Measurements from ENCODE around the gene ZDHHC11B.
"Not testable (repeated sequence)": the region's sequence is repeated elsewhere in the genome, so short reads cannot be mapped to it uniquely, and the experiment has no call there.

Gene ZDHHC11B

DNA sequence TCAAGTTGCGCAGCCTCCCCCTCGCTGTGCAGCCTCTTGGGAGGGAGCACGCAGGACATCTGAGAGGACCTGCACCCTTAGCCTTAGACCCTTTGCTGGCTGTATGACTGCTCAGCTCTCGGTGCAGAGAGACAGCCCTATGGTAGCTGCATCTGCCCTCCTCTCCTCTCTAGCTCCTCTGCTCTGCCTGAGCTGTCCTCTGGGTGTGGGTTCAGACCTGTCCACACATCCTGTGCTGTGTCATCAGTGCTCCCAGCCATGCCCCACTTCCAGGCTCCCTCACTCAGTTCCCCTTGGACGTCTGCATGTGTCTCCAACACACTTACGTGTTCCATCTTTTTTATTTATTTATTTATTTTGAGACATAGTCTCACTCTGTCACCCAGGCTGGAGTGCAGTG, 60.7 kb downstream of the ZDHHC11B start:
- not testable (repeated sequence) for H3K27me3 ChIP-seq (ENCODE audit: low read depth, low read length); H3K4me1 ChIP-seq (ENCODE audit: low read length); H3K36me3 ChIP-seq (replicated peaks; ENCODE audit: low read depth, low read length); H3K9me3 ChIP-seq (ENCODE audit: insufficient read depth, low read length); H4K20me1 ChIP-seq (ENCODE audit: insufficient read depth, low read length); H3K4me2 ChIP-seq (ENCODE audit: low read length); H3K79me2 ChIP-seq (ENCODE audit: low read length); H3K9ac ChIP-seq (ENCODE audit: low read length); H2AFZ ChIP-seq (ENCODE audit: low read depth, low read length); H3K27ac ChIP-seq (ENCODE audit: low read length); H3K4me3 ChIP-seq (ENCODE audit: low read length)

DNA sequence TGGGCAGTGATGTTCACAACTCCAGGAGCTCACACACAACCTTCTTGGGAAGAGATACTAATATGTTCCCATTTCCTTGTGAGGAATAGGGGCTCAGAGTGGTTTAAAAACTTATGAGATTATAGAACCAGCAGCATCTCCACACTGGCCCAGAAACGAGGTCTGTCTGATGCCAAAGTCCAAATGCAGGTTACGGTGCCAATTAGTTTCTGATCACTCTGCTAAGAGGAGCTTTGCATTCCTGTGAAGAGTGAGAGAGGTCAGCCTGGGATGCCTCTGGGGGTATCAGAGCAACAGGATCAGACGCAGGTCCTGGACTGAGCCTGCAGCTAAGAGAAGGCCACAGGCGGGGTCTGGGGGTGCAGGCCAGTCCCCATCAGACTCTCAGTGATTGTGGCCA, 61.2 kb downstream of the ZDHHC11B start:
- H2AFZ ChIP-seq (ENCODE audit: low read depth, low read length); H3K27ac ChIP-seq (ENCODE audit: low read length); H3K36me3 ChIP-seq (replicated peaks; ENCODE audit: low read depth, low read length); H3K27me3 ChIP-seq (ENCODE audit: low read depth, low read length); H3K4me2 ChIP-seq (ENCODE audit: low read length); H3K9ac ChIP-seq (ENCODE audit: low read length); H3K4me3 ChIP-seq (ENCODE audit: low read length); H3K9me3 ChIP-seq (ENCODE audit: insufficient read depth, low read length); H3K79me2 ChIP-seq (ENCODE audit: low read length); H4K20me1 ChIP-seq (ENCODE audit: insufficient read depth, low read length); H3K4me1 ChIP-seq (ENCODE audit: low read length): not testable (repeated sequence)

DNA sequence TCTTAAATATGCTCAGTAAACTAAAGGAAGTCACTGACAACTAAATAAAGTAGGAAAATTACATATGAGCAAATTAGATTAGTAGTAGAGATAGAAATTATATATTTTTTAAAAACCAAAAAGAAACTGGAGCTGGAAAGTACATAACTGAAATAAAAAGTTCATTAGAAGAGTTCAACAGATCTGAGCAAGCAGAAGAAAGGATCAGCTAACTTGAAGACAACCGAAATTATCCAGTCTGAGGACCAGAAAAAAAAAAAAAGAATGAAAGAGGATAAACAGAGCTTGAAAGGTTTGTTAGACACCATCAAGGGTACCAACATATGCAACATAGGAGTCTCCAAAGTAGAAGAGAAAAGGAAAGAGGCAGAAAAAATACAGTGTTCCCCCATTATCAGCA, 65.2 kb downstream of the ZDHHC11B start:
- not testable (repeated sequence) for H4K20me1 ChIP-seq (ENCODE audit: insufficient read depth, low read length); H3K79me2 ChIP-seq (ENCODE audit: low read length); H2AFZ ChIP-seq (ENCODE audit: low read depth, low read length); H3K36me3 ChIP-seq (replicated peaks; ENCODE audit: low read depth, low read length); H3K4me2 ChIP-seq (ENCODE audit: low read length); H3K4me1 ChIP-seq (ENCODE audit: low read length); H3K9me3 ChIP-seq (ENCODE audit: insufficient read depth, low read length); H3K9ac ChIP-seq (ENCODE audit: low read length); H3K4me3 ChIP-seq (ENCODE audit: low read length); H3K27me3 ChIP-seq (ENCODE audit: low read depth, low read length); H3K27ac ChIP-seq (ENCODE audit: low read length)

DNA sequence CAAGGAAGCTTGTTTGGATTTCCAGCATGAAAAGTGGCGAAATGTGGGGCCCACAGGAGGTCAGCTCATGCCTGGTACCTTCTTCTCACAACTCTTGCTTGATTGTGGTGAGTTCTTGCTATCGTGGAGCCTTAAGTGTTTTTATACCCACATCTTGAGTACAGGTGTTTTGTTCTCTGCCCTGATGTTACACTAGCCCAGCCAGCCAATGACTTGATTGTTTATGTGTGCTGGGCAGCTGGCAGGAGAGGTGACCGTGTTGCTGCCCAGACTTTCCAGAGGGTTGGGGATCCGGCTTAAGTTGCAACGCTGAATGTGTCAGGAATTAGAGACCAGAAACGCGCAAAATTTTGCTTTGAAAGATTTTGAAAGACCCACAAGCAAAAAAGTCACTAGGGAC, 67.4 kb downstream of the ZDHHC11B start:
- Histone ChIP-seq H2AFZ (ENCODE audit: low read depth, low read length) (no peak overlapping the region), H3K79me2 (ENCODE audit: low read length) (no peaks in the 10 kb centered on the region), H3K27me3 (ENCODE audit: low read depth, low read length) (no peaks in the 10 kb centered on the region), H3K4me2 (ENCODE audit: low read length) (no peak overlapping the region), H3K4me1 (ENCODE audit: low read length) (no peaks in the 10 kb centered on the region), H3K27ac (ENCODE audit: low read length) (no peak overlapping the region), H4K20me1 (ENCODE audit: insufficient read depth, low read length) (no peaks in the 10 kb centered on the region), H3K9ac (ENCODE audit: low read length) (no peak overlapping the region), H3K9me3 (ENCODE audit: insufficient read depth, low read length) (no peaks in the 10 kb centered on the region), H3K36me3 (replicated peaks; ENCODE audit: low read depth, low read length) (no peaks in the 10 kb centered on the region), H3K4me3 (ENCODE audit: low read length) (no peak overlapping the region)
- no peak for TF ChIP-seq EZH2phosphoT487 (IDR thresholded peaks at IDR 0.05; ENCODE audit: low read depth)
- TF ChIP-seq, protein P1, sequence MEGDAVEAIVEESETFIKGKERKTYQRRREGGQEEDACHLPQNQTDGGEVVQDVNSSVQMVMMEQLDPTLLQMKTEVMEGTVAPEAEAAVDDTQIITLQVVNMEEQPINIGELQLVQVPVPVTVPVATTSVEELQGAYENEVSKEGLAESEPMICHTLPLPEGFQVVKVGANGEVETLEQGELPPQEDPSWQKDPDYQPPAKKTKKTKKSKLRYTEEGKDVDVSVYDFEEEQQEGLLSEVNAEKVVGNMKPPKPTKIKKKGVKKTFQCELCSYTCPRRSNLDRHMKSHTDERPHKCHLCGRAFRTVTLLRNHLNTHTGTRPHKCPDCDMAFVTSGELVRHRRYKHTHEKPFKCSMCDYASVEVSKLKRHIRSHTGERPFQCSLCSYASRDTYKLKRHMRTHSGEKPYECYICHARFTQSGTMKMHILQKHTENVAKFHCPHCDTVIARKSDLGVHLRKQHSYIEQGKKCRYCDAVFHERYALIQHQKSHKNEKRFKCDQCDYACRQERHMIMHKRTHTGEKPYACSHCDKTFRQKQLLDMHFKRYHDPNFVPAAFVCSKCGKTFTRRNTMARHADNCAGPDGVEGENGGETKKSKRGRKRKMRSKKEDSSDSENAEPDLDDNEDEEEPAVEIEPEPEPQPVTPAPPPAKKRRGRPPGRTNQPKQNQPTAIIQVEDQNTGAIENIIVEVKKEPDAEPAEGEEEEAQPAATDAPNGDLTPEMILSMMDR (IDR thresholded peaks at IDR 0.05; ENCODE audit: low read depth, low read length) = no peak

DNA sequence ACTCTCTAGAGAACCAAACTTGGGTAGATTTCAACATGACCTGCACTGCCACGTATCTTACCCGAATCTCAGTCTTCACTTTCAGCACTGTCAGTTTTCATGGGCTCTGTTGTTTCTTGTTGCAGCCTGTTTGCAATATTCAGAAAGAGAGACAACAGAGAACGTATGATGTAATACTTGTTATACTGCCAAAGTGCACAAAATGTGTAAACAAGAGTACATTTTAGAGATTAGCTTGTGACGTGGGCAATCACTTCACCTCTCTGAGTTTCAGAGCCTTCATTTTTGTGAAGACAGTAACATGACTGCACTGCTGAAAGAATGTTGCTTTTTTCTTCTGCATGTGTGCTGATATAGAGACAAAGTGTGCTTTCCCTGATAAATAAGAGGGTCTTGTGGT, 67.8 kb downstream of the ZDHHC11B start:
- H3K9me3 ChIP-seq (ENCODE audit: insufficient read depth, low read length); H3K27me3 ChIP-seq (ENCODE audit: low read depth, low read length): not testable (repeated sequence)

DNA sequence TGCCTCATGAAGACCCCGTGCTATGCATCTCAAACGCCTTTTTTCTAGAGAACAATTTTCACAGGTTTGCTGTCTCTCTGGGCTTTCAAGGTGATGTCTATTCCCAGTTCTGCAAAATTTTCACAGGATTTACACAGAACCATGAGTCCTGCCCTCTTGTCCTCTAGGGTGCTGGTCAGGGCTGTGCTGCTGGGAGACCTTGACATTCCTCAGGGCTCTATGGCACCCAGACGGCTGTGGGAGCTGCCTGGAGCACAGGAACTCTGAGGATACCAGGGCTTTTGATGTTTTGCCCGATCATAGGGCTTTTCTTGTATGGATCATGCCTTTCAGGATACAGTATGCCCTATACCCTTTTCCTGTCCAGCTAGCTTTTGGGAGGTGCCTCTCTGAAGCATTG, 68.9 kb downstream of the ZDHHC11B start:
- H4K20me1 ChIP-seq (ENCODE audit: insufficient read depth, low read length); H3K27me3 ChIP-seq (ENCODE audit: low read depth, low read length); H3K36me3 ChIP-seq (replicated peaks; ENCODE audit: low read depth, low read length); H3K79me2 ChIP-seq (ENCODE audit: low read length); H3K4me3 ChIP-seq (ENCODE audit: low read length); H2AFZ ChIP-seq (ENCODE audit: low read depth, low read length); H3K4me1 ChIP-seq (ENCODE audit: low read length); H3K9me3 ChIP-seq (ENCODE audit: insufficient read depth, low read length); H3K27ac ChIP-seq (ENCODE audit: low read length); H3K4me2 ChIP-seq (ENCODE audit: low read length); H3K9ac ChIP-seq (ENCODE audit: low read length): not testable (repeated sequence)

More for the DNA sequence above, 67.8 kb downstream of the ZDHHC11B start:
- not testable (repeated sequence) for H3K36me3 ChIP-seq (replicated peaks; ENCODE audit: low read depth, low read length); H3K27ac ChIP-seq (ENCODE audit: low read length); H4K20me1 ChIP-seq (ENCODE audit: insufficient read depth, low read length); H2AFZ ChIP-seq (ENCODE audit: low read depth, low read length); H3K4me2 ChIP-seq (ENCODE audit: low read length); H3K4me1 ChIP-seq (ENCODE audit: low read length); H3K79me2 ChIP-seq (ENCODE audit: low read length); H3K4me3 ChIP-seq (ENCODE audit: low read length); H3K9ac ChIP-seq (ENCODE audit: low read length)

DNA sequence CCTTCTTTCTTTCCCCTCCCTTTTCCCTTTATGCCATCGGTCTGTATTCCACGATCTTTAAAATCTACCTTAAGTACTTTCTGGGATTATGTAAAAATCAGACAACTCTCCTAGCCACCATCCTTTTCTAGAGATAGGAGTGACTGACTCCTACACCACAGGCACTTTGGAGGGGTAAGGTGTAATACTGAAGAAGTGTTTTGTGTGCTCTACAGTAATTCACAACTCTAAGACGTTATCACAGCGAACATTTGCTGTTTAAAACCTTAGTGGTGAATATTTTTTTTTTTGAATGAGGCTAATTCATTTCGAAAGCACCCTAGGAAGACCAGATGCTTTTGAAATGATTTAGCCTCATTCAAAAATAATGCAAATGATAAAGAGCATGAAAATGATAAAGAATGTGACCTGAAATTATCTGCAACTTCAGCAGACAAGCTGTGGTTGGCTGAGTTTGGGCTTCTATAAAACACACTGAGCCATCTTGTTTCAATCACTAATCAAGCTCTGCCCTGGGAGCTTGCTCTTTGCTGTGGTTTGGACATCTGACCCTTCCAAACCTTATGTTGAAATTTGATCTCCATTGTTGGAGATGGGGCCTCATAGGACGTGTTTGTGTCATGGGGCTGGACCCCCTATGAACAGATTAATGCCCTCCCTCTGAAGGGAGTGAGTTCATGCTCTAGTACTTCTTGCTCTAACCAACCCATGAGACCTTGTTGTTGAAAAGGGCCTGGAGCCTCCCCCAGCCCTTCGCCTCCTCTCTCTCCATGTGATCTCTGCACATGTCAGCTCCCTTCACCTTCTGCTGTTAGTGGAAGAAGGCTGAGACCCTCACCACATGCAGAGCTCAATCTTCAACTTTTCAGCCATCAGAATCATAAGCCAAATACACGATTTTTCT, 70.1 kb downstream of the ZDHHC11B start:
- not testable (repeated sequence) for H3K79me2 ChIP-seq (ENCODE audit: low read length); H3K9me3 ChIP-seq (ENCODE audit: insufficient read depth, low read length); H3K4me3 ChIP-seq (ENCODE audit: low read length); H3K4me1 ChIP-seq (ENCODE audit: low read length); H3K9ac ChIP-seq (ENCODE audit: low read length); H4K20me1 ChIP-seq (ENCODE audit: insufficient read depth, low read length); H3K36me3 ChIP-seq (replicated peaks; ENCODE audit: low read depth, low read length); H2AFZ ChIP-seq (ENCODE audit: low read depth, low read length); H3K27ac ChIP-seq (ENCODE audit: low read length); H3K4me2 ChIP-seq (ENCODE audit: low read length); H3K27me3 ChIP-seq (ENCODE audit: low read depth, low read length)

DNA sequence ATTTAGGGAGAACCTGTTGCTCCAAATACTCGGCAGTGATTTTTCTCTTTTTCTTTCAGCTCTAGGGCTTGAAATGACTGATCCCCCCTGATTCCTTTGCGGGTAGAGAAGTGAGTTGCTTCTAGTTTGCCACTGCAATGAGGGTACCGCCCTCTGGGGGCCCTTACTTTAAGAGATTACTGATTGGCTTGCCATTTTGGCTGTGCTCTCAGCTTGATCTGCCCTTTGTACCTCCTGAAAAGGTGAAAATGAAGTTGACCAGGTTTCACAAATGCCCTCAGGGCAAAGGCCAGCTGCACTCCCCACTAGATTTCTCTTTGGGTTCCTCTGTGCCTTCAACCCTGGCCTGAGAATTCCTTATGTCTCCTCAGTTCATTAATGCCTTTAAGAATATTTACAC, 70.8 kb downstream of the ZDHHC11B start:
- not testable (repeated sequence) for H3K9me3 ChIP-seq (ENCODE audit: insufficient read depth, low read length); H3K36me3 ChIP-seq (replicated peaks; ENCODE audit: low read depth, low read length); H3K27me3 ChIP-seq (ENCODE audit: low read depth, low read length)

More for the DNA sequence above, 70.8 kb downstream of the ZDHHC11B start:
- not testable (repeated sequence) for H3K4me2 ChIP-seq (ENCODE audit: low read length); H4K20me1 ChIP-seq (ENCODE audit: insufficient read depth, low read length); H3K4me1 ChIP-seq (ENCODE audit: low read length); H3K27ac ChIP-seq (ENCODE audit: low read length); H3K9ac ChIP-seq (ENCODE audit: low read length); H3K4me3 ChIP-seq (ENCODE audit: low read length); H3K79me2 ChIP-seq (ENCODE audit: low read length); H2AFZ ChIP-seq (ENCODE audit: low read depth, low read length)

Data from OCI-LY3 (cell line).